K562 (cell line): ENCODE measurements around the gene KLF18. TPM values are rescaled to one million over a fixed set of nuclear protein-coding genes. Genes with fewer than 3 reads are reported as not detected.

Experiments used
- ATAC-seq: fragments of 200-7000 bp; cut with Tn5 transposase; 3 replicates; pipeline ENCODE4 v1.9.1; 2020; ENCODE audit warnings: moderate library complexity
- BruUV-seq: library from RNA; stranded (reverse); fragments of 400-500 nt; replicated peaks from 2 replicates; lab custom pipeline; 2021; lab: Mats Ljungman, UMichigan
- CTCF ChIA-PET: fragments of 300-600 bp; formaldehyde crosslinking; extraction: SDS; loops from one replicate; lab custom pipeline; 2021; ENCODE audit warnings: low intra/inter-chr PET ratio; lab: Yijun Ruan, JAX
- POLR2A ChIA-PET: fragments of 300-600, 350-650 bp; sonication (Branson Sonifier 250); formaldehyde crosslinking; extraction: SDS; loops from one replicate; lab custom pipeline; 2021; ENCODE audit warnings: antibody characterized with exemption, inconsistent platforms; lab: Yijun Ruan, JAX
- DNase-seq, 4 experiments: peaks; one replicate each; pipeline versions ENCODE4 v3.0.0 to v3.0.0-alpha.2; 2011 to 2018; ENCODE audit warnings: low spot score in 3 of 4, mixed read lengths in 3 of 4; ENCODE audit errors: extremely low read depth in 1 of 4
- FAIRE-seq: peaks from 2 replicates; lab custom pipeline; 2011; peaks lifted over from hg19 to GRCh38; lab: Jason Lieb, UNC
- H2AFZ ChIP-seq: 2 replicates; pipeline ENCODE4 v1.6.0; 2011; ENCODE audit warnings: low read depth, low read length, control low read depth, inconsistent platforms
- H3K27ac ChIP-seq: fragments of 200-600 bp; 3 replicates; pipeline ENCODE4 v1.8.0; 2011; ENCODE audit warnings: low read depth, mild to moderate bottlenecking, control low read depth, inconsistent platforms, low read length, moderate library complexity, mixed read lengths; ENCODE audit errors: extremely low read depth
- H3K27me3 ChIP-seq, 2 experiments: fragments of 300-600 bp in 1 of 2; 2 replicates in 1 of 2; 3 replicates in 1 of 2; pipeline versions ENCODE4 v1.6.0 to v1.8.0; 2011; ENCODE audit warnings: inconsistent platforms in 2 of 2, low read length in 2 of 2, mild to moderate bottlenecking in 1 of 2, mixed read lengths in 1 of 2, moderate library complexity in 1 of 2; ENCODE audit not compliant: control insufficient read depth in 2 of 2, insufficient read depth in 2 of 2
- H3K36me3 ChIP-seq: fragments of 300-600 bp; 3 replicates; pipeline ENCODE4 v1.8.0; 2011; ENCODE audit warnings: mild to moderate bottlenecking, low read length, inconsistent platforms; ENCODE audit not compliant: control insufficient read depth, insufficient read depth
- H3K4me1 ChIP-seq, 2 experiments: fragments of 200-600 bp in 1 of 2; replicated peaks in 1 of 2; 2 replicates in 1 of 2; 3 replicates in 1 of 2; pipeline versions ENCODE4 v1.5.1 to v1.8.0; 2011; ENCODE audit warnings: inconsistent platforms in 2 of 2, low read length in 2 of 2, mild to moderate bottlenecking in 1 of 2, mixed read lengths in 1 of 2, moderate library complexity in 1 of 2; ENCODE audit not compliant: control insufficient read depth in 2 of 2, insufficient read depth in 2 of 2
- H3K4me2 ChIP-seq: 2 replicates; pipeline ENCODE4 v1.6.1; 2011; ENCODE audit warnings: low read length, control low read depth, inconsistent platforms, mixed read lengths; ENCODE audit not compliant: insufficient read depth
- H3K4me3 ChIP-seq: fragments of 200-600 bp; sonication (generic), shearing (Covaris generic); 2 replicates; pipeline ENCODE4 v1.5.1; 2016; ENCODE audit warnings: control low read depth, inconsistent platforms
- H3K79me2 ChIP-seq: fragments of 200-600 bp; 3 replicates; pipeline ENCODE4 v1.8.0; 2011; ENCODE audit warnings: low read length, inconsistent platforms; ENCODE audit not compliant: control insufficient read depth, insufficient read depth
- H3K9ac ChIP-seq, 2 experiments: 2 replicates each; pipeline versions ENCODE4 v1.6.0 to v1.6.1; 2011; ENCODE audit warnings: low read depth in 2 of 2, low read length in 2 of 2, control low read depth in 1 of 2, inconsistent platforms in 1 of 2, mild to moderate bottlenecking in 1 of 2, mixed read lengths in 1 of 2; ENCODE audit not compliant: insufficient read depth in 1 of 2
- H3K9me1 ChIP-seq: one replicate; pipeline ENCODE4 v1.6.0; 2011; ENCODE audit warnings: inconsistent platforms, mild to moderate bottlenecking, low read length, moderate library complexity; ENCODE audit not compliant: control insufficient read depth, insufficient read depth
- H3K9me3 ChIP-seq: replicated peaks from 2 replicates; pipeline ENCODE4 v1.5.1; 2011; ENCODE audit warnings: low read depth, low read length, inconsistent platforms; ENCODE audit not compliant: control insufficient read depth, insufficient read depth
- H4K20me1 ChIP-seq: replicated peaks from 2 replicates; pipeline ENCODE4 v1.6.1; 2011; ENCODE audit warnings: low read length, inconsistent platforms, mixed read lengths; ENCODE audit not compliant: control insufficient read depth, insufficient read depth
- ATF2 ChIP-seq: sonication (generic); formaldehyde crosslinking; IDR thresholded peaks from 2 replicates; pipeline ENCODE4 v1.8.1; 2022; ENCODE audit warnings: missing genetic modification reagents
- BRF2 ChIP-seq: IDR thresholded peaks from 3 replicates; pipeline ENCODE4 v1.6.1; 2011; ENCODE audit warnings: borderline replicate concordance, mild to moderate bottlenecking; ENCODE audit not compliant: insufficient read length, insufficient read depth
- CHD2 ChIP-seq: IDR thresholded peaks from 2 replicates; pipeline ENCODE4 v1.6.1; 2011; ENCODE audit warnings: low read depth, low read length
- ETV6 ChIP-seq, 3 experiments: fragments of 150-350 bp in 1 of 3; sonication (generic) in 1 of 3; formaldehyde crosslinking in 1 of 3; IDR thresholded peaks; 2 replicates each; pipeline versions ENCODE4 v1.6.1 to v1.8.0; 2014 to 2022; ENCODE audit warnings: borderline replicate concordance in 2 of 3, low read depth in 2 of 3, antibody characterized with exemption in 1 of 3, low read length in 1 of 3, mild to moderate bottlenecking in 1 of 3, missing genetic modification reagents in 1 of 3
- GTF2A2 ChIP-seq: IDR thresholded peaks from 2 replicates; pipeline ENCODE4 v1.6.1; 2016; ENCODE audit warnings: mild to moderate bottlenecking, missing genetic modification characterization, missing compliant biosample characterization
- HNRNPK ChIP-seq: fragments of 200-400 bp; formaldehyde crosslinking; IDR thresholded peaks from one replicate; pipeline ENCODE4 v1.6.1; 2018; ENCODE audit warnings: mild to moderate bottlenecking, low read depth, low read length; ENCODE audit not compliant: poor library complexity, severe bottlenecking
- MECOM ChIP-seq: fragments of 250-450 bp; sonication (Bioruptor Pico); IDR thresholded peaks from 2 replicates; pipeline ENCODE4 v1.8.0; 2022; ENCODE audit warnings: inconsistent platforms
- MXD1 ChIP-seq: fragments of 250-450 bp; sonication (Bioruptor Pico); IDR thresholded peaks from 2 replicates; pipeline ENCODE4 v1.8.0; 2021; ENCODE audit warnings: borderline replicate concordance, mild to moderate bottlenecking, moderate library complexity; ENCODE audit not compliant: poor library complexity, severe bottlenecking
- NCOA2 ChIP-seq, 2 experiments: fragments of 450-650 bp; IDR thresholded peaks; 2 replicates each; pipeline ENCODE4 v1.6.1; 2018; ENCODE audit warnings: mild to moderate bottlenecking in 2 of 2, moderate library complexity in 1 of 2; ENCODE audit not compliant: partially characterized antibody in 2 of 2
- PHB2 ChIP-seq: fragments of 450-650 bp; IDR thresholded peaks from 2 replicates; pipeline ENCODE4 v1.6.1; 2017; ENCODE audit warnings: low read depth
- PRMT5 ChIP-seq: sonication (generic); formaldehyde crosslinking; IDR thresholded peaks from 2 replicates; pipeline ENCODE4 v1.5.0; 2020; ENCODE audit warnings: missing genetic modification reagents
- RBM34 ChIP-seq: fragments of 200-400 bp; formaldehyde crosslinking; IDR thresholded peaks from 2 replicates; pipeline ENCODE4 v1.6.1; 2018; ENCODE audit warnings: low read length, borderline replicate concordance; ENCODE audit not compliant: insufficient read depth
- ZNF609 ChIP-seq: sonication (generic); formaldehyde crosslinking; IDR thresholded peaks from 2 replicates; pipeline ENCODE4 v1.8.1; 2023; ENCODE audit warnings: missing genetic modification reagents, mild to moderate bottlenecking, borderline replicate concordance
- ZNF707 ChIP-seq: fragments of 250-450 bp; sonication (Bioruptor Pico); conservative IDR thresholded peaks from 2 replicates; pipeline ENCODE4 v1.8.0; 2022; ENCODE audit warnings: inconsistent platforms, mild to moderate bottlenecking, moderate library complexity
- ZSCAN29 ChIP-seq: fragments of 450-650 bp; IDR thresholded peaks from 2 replicates; pipeline ENCODE4 v1.6.1; 2017
- WGBS: fragments of 100-300 bp; shearing (Covaris generic); methylation state at CpG from one replicate; pipeline ENCODE4 v1.1.6; 2016; ENCODE audit warnings: low coverage, mixed read lengths; ENCODE audit not compliant: insufficient coverage; ENCODE audit errors: missing lambda C conversion rate; 5-methylcytosine and 5-hydroxymethylcytosine counted together
- in situ Hi-C: fragments of 300-500 bp; cut with MboI; formaldehyde crosslinking; loops from 4 replicates; pipeline ENCODE4 v1.15.0; 2018; ENCODE audit warnings: inconsistent platforms, mixed read lengths
- intact Hi-C: fragments of 100-400 bp; cut with micrococcal nuclease; formaldehyde crosslinking; loops from 2 replicates; pipeline ENCODE4 v1.14.2; 2022
- polyA plus RNA-seq, 8 experiments: library from polyadenylated mRNA; depleted of rRNA in 4 of 8; stranded (reverse) in 5 of 8; unstranded in 3 of 8; fragments of >200 nt; fragmentation: Nextera tagmentation in 2 of 8; fragmentation: Illumina TruSeq in 1 of 8; extraction: Ambion mirVana in 2 of 8; extraction: Trizol in 1 of 8; gene quantifications; 2 replicates each; pipeline versions ENCODE4 v1.2.1 to v1.2.3, GENCODE V29; 2011 to 2014; ENCODE audit warnings: inconsistent platforms in 1 of 8, missing spikeins in 1 of 8
- total RNA-seq, 7 experiments: library from RNA; depleted of rRNA in 6 of 7; stranded (reverse); fragments of >200 nt in 6 of 7; fragmentation: Illumina TruSeq in 2 of 7; extraction: Trizol in 2 of 7; gene quantifications; 2 replicates each; pipeline versions ENCODE4 v1.2.1 to v1.2.3, GENCODE V29; 2011 to 2021; ENCODE audit warnings: low replicate concordance in 1 of 7

The KLF18 gene
- total and polyA plus RNA-seq, 9 of the 15 experiments (the other 6 are each of a cell fraction or from before 2014, with no cell fraction given) = not detected

GRCh38 chr1:44131411-44131810 lies 10.0 kb downstream of the KLF18 start:
- intact Hi-C loops = no loop called here
- 0% methylated on average over 3 of the region's 3 CpGs for WGBS
- H3K27ac ChIP-seq = no peak overlapping the region
- H3K4me3 ChIP-seq = no peak overlapping the region
- ChIA-PET POLR2A (no interaction called here), CTCF (no interaction called here)
- no peak overlapping the region for H3K9ac ChIP-seq
- no peaks in the 10 kb centered on the region; the same call in 1 of the 2 replicates for H4K20me1 ChIP-seq
- no peak for ATAC-seq
- in situ Hi-C loops = no loop called here
- no peaks in the 10 kb centered on the region for H3K79me2 ChIP-seq
- no peaks in the 10 kb centered on the region for H3K9me1 ChIP-seq
- H3K4me2 ChIP-seq = no peak overlapping the region
- no TSS peak for BruUV-seq
- no peak for FAIRE-seq
- peaks cover 45 to 63% of the 10 kb centered on the region in 2 experiments for H3K27me3 ChIP-seq
- H2AFZ ChIP-seq = no peak overlapping the region
- H3K36me3 ChIP-seq = no peaks in the 10 kb centered on the region
- no peak for DNase-seq
- no peaks in the 10 kb centered on the region for H3K9me3 ChIP-seq
- no peaks in the 10 kb centered on the region; a peak in 1 of 5 replicates for H3K4me1 ChIP-seq
- TF ChIP-seq ZNF707 (CRISPR knock-in tag) = no peak
- TF ChIP-seq PRMT5 (CRISPR knock-in tag) = no peak
- TF ChIP-seq ZSCAN29 = no peak
- TF ChIP-seq MECOM (CRISPR knock-in tag) = no peak
- TF ChIP-seq BRF2 = no peak
- no peak for TF ChIP-seq MXD1 (CRISPR knock-in tag)
- no peak for TF ChIP-seq HNRNPK
- TF ChIP-seq ATF2 = no peak
- no peak for TF ChIP-seq CHD2
- no peak for TF ChIP-seq GTF2A2
- no peak for TF ChIP-seq ZNF609 (CRISPR knock-in tag)
- TF ChIP-seq PHB2 = no peak
- no peak for TF ChIP-seq NCOA2 (IDR thresholded peaks at IDR 0.05; ENCODE audit: partially characterized antibody in 2 of 2)
- no peak for TF ChIP-seq RBM34
- no peak for TF ChIP-seq ETV6 (IDR thresholded peaks at IDR 0.05; ENCODE audit: borderline replicate concordance in 1 of 2, low read depth in 2 of 2, low read length in 1 of 2)
- TF ChIP-seq ETV6 (CRISPR knock-in tag; IDR thresholded peaks at IDR 0.05; ENCODE audit: borderline replicate concordance) = no peak
